A673 (cell line): Measurements from ENCODE around the gene SIRPB2.

ENCODE experiments used
- EZH2 ChIP-seq: fragments of 200-600 bp; sonication (generic); IDR thresholded peaks from 2 replicates; pipeline ENCODE4 v1.6.1; 2017; ENCODE audit warnings: borderline replicate concordance, low read depth, mild to moderate bottlenecking, mixed read lengths, antibody characterized with exemption, low read length; ENCODE audit not compliant: poor library complexity, severe bottlenecking
- TF ChIP-seq, protein P1 (sequence below): fragments of 300-800, 200-600 bp; sonication (generic); conservative IDR thresholded peaks from 2 replicates; pipeline ENCODE4 v1.5.1; 2017; ENCODE audit warnings: low read depth, mild to moderate bottlenecking, antibody characterized with exemption, low read length, moderate library complexity, mixed read lengths

DNA sequence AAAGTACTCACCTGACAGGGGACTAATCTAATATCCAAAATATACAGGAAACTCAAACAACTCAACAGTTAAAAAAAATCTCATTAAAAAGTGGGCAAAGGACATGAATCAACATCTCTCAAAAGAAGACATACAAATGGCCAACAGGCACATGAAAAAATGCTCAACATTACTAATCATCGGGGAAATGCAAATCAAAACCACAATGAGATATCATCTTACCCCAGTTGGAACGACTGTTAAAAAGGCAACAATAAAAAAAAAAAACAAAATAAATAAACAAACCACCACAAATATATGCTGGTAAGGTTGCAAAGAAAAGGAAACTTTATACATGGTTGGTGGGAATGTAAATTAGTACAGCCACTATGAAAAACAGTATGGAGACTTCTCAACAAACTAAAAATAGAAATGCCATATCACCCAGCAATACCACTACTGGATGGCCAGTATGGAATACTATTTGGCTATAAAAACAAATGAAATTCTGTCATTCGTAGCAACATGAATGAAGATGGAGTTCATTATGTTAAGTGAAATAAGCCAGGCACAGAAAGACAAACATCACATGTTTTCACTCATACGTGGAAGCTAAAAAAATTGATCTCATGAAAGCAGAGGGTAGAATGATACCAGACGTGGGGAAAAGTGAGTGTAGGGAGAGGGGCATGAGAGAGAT is 6.6 kb downstream of the SIRPB2 start:
- TF ChIP-seq EZH2 = no peak
- TF ChIP-seq, protein P1, sequence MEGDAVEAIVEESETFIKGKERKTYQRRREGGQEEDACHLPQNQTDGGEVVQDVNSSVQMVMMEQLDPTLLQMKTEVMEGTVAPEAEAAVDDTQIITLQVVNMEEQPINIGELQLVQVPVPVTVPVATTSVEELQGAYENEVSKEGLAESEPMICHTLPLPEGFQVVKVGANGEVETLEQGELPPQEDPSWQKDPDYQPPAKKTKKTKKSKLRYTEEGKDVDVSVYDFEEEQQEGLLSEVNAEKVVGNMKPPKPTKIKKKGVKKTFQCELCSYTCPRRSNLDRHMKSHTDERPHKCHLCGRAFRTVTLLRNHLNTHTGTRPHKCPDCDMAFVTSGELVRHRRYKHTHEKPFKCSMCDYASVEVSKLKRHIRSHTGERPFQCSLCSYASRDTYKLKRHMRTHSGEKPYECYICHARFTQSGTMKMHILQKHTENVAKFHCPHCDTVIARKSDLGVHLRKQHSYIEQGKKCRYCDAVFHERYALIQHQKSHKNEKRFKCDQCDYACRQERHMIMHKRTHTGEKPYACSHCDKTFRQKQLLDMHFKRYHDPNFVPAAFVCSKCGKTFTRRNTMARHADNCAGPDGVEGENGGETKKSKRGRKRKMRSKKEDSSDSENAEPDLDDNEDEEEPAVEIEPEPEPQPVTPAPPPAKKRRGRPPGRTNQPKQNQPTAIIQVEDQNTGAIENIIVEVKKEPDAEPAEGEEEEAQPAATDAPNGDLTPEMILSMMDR = no peak
